HEK293 (cell line): ENCODE results near the gene PAF1.

Experiments used
- CTCF ChIA-PET: fragments of 350-600 bp; formaldehyde crosslinking; extraction: SDS; loops from one replicate; lab custom pipeline; 2021; ENCODE audit warnings: antibody characterized with exemption; lab: Yijun Ruan, JAX
- POLR2A ChIA-PET: fragments of 300-600 bp; formaldehyde crosslinking; extraction: SDS; loops from one replicate; lab custom pipeline; 2020; ENCODE audit warnings: antibody characterized with exemption, inconsistent platforms; lab: Yijun Ruan, JAX
- H3K27ac ChIP-seq: fragments of 200-500 bp; sonication (Bioruptor generic); 2 replicates; pipeline ENCODE4 v1.5.1; 2014; ENCODE audit warnings: low read depth, low read length, control low read depth, inconsistent platforms; ENCODE audit errors: extremely low read depth
- H3K36me3 ChIP-seq, 2 experiments: fragments of 200-500 bp in 1 of 2; sonication (Bioruptor generic) in 1 of 2; 1 replicate in 1 of 2; 2 replicates in 1 of 2; pipeline ENCODE4 v1.5.1; 2014 to 2017; ENCODE audit warnings: inconsistent platforms in 2 of 2, low read length in 2 of 2; ENCODE audit not compliant: control insufficient read depth in 2 of 2, insufficient read depth in 1 of 2
- H3K4me1 ChIP-seq: fragments of 200-500 bp; sonication (Bioruptor generic); 2 replicates; pipeline ENCODE4 v1.5.1; 2014; ENCODE audit warnings: mild to moderate bottlenecking, low read length, inconsistent platforms; ENCODE audit not compliant: control insufficient read depth, insufficient read depth
- H3K4me3 ChIP-seq: 2 replicates; pipeline ENCODE4 v1.5.1; 2011; ENCODE audit warnings: low read depth, mild to moderate bottlenecking, control low read depth, low read length, moderate library complexity
- H3K9me3 ChIP-seq: fragments of 200-500 bp; sonication (Bioruptor generic); 2 replicates; pipeline ENCODE4 v1.5.1; 2014; ENCODE audit warnings: low read depth, low read length, inconsistent platforms; ENCODE audit not compliant: control insufficient read depth, insufficient read depth
- BCL11A ChIP-seq: fragments of 450-650 bp; formaldehyde crosslinking; IDR thresholded peaks from 2 replicates; pipeline ENCODE4 v1.5.1; 2016; ENCODE audit warnings: low read depth, missing biosample characterization, missing genetic modification characterization
- GFI1B ChIP-seq: fragments of 450-650 bp; formaldehyde crosslinking; IDR thresholded peaks from 2 replicates; pipeline ENCODE4 v1.5.1; 2016; ENCODE audit warnings: missing biosample characterization, missing genetic modification characterization
- GLIS1 ChIP-seq: fragments of 450-650 bp; formaldehyde crosslinking; IDR thresholded peaks from 2 replicates; pipeline ENCODE4 v1.5.1; 2016; ENCODE audit warnings: missing biosample characterization, missing genetic modification characterization
- IKZF3 ChIP-seq: fragments of 450-650 bp; IDR thresholded peaks from 2 replicates; pipeline ENCODE4 v1.5.0; 2018; ENCODE audit warnings: missing biosample characterization, mild to moderate bottlenecking, missing genetic modification characterization, moderate library complexity
- KLF1 ChIP-seq: fragments of 450-650 bp; formaldehyde crosslinking; IDR thresholded peaks from 2 replicates; pipeline ENCODE4 v1.5.1; 2016; ENCODE audit warnings: missing biosample characterization, missing genetic modification characterization
- KLF8 ChIP-seq: fragments of 450-650 bp; formaldehyde crosslinking; IDR thresholded peaks from 2 replicates; pipeline ENCODE4 v1.5.1; 2016; ENCODE audit warnings: missing biosample characterization, missing genetic modification characterization
- MEIS1 ChIP-seq: sonication (generic); formaldehyde crosslinking; IDR thresholded peaks from 2 replicates; pipeline ENCODE4 v1.8.1; 2022; ENCODE audit warnings: missing genetic modification reagents, mild to moderate bottlenecking, borderline replicate concordance
- PATZ1 ChIP-seq: fragments of 450-650 bp; formaldehyde crosslinking; IDR thresholded peaks from 2 replicates; pipeline ENCODE4 v1.5.1; 2016; ENCODE audit warnings: missing biosample characterization, missing genetic modification characterization
- WT1 ChIP-seq: fragments of 450-650 bp; formaldehyde crosslinking; IDR thresholded peaks from 2 replicates; pipeline ENCODE4 v1.5.1; 2016; ENCODE audit warnings: missing biosample characterization, missing genetic modification characterization
- ZBTB26 ChIP-seq: fragments of 450-650 bp; formaldehyde crosslinking; optimal IDR thresholded peaks from 2 replicates; pipeline ENCODE3; 2016; ENCODE audit warnings: missing biosample characterization, mild to moderate bottlenecking, missing genetic modification characterization
- ZBTB44 ChIP-seq: fragments of 450-650 bp; IDR thresholded peaks from 2 replicates; pipeline ENCODE4 v1.5.1; 2018; ENCODE audit warnings: missing biosample characterization, mild to moderate bottlenecking, missing genetic modification characterization
- ZNF112 ChIP-seq: fragments of 450-650 bp; formaldehyde crosslinking; IDR thresholded peaks from 2 replicates; pipeline ENCODE4 v1.5.0; 2017; ENCODE audit warnings: missing biosample characterization, missing genetic modification characterization
- ZNF184 ChIP-seq: fragments of 450-650 bp; IDR thresholded peaks from 2 replicates; pipeline ENCODE4 v1.5.1; 2018; ENCODE audit warnings: missing biosample characterization, mild to moderate bottlenecking, missing genetic modification characterization
- ZNF202 ChIP-seq: fragments of 450-650 bp; formaldehyde crosslinking; IDR thresholded peaks from 2 replicates; pipeline ENCODE4 v1.5.1; 2016; ENCODE audit warnings: missing biosample characterization, missing genetic modification characterization, borderline replicate concordance
- ZNF214 ChIP-seq: fragments of 450-650 bp; formaldehyde crosslinking; IDR thresholded peaks from 2 replicates; pipeline ENCODE4 v1.5.1; 2017; ENCODE audit warnings: missing biosample characterization, mild to moderate bottlenecking, missing genetic modification characterization, borderline replicate concordance
- ZNF223 ChIP-seq: fragments of 450-650 bp; formaldehyde crosslinking; IDR thresholded peaks from 2 replicates; pipeline ENCODE4 v1.5.1; 2016; ENCODE audit warnings: missing biosample characterization, missing genetic modification characterization
- ZNF280C ChIP-seq: fragments of 450-650 bp; formaldehyde crosslinking; IDR thresholded peaks from 2 replicates; pipeline ENCODE4 v1.5.1; 2016; ENCODE audit warnings: missing biosample characterization, missing genetic modification characterization
- ZNF341 ChIP-seq: fragments of 450-650 bp; formaldehyde crosslinking; IDR thresholded peaks from 2 replicates; pipeline ENCODE4; 2016; ENCODE audit warnings: low read depth, missing biosample characterization, missing genetic modification characterization
- ZNF398 ChIP-seq: fragments of 450-650 bp; formaldehyde crosslinking; IDR thresholded peaks from 2 replicates; pipeline ENCODE4 v1.5.1; 2017; ENCODE audit warnings: missing biosample characterization, missing genetic modification characterization
- ZNF514 ChIP-seq: fragments of 450-650 bp; formaldehyde crosslinking; IDR thresholded peaks from 2 replicates; pipeline ENCODE4 v1.5.1; 2016; ENCODE audit warnings: missing biosample characterization, missing genetic modification characterization
- ZNF544 ChIP-seq: fragments of 450-650 bp; formaldehyde crosslinking; IDR thresholded peaks from 2 replicates; pipeline ENCODE4 v1.5.0; 2017; ENCODE audit warnings: missing biosample characterization, missing genetic modification characterization
- ZNF549 ChIP-seq: fragments of 450-650 bp; IDR thresholded peaks from 2 replicates; pipeline ENCODE4 v1.5.1; 2018; ENCODE audit warnings: missing biosample characterization, missing genetic modification characterization, mild to moderate bottlenecking, inconsistent platforms, moderate library complexity
- ZNF555 ChIP-seq: fragments of 450-650 bp; formaldehyde crosslinking; conservative IDR thresholded peaks from 2 replicates; pipeline ENCODE4 v1.5.1; 2017; ENCODE audit warnings: missing biosample characterization, mild to moderate bottlenecking, missing genetic modification characterization, inconsistent platforms
- ZNF571 ChIP-seq: fragments of 450-650 bp; formaldehyde crosslinking; IDR thresholded peaks from 2 replicates; pipeline ENCODE4 v1.5.0; 2017; ENCODE audit warnings: missing biosample characterization, missing genetic modification characterization
- ZNF610 ChIP-seq: fragments of 450-650 bp; formaldehyde crosslinking; IDR thresholded peaks from 2 replicates; pipeline ENCODE4 v1.5.1; 2016; ENCODE audit warnings: missing biosample characterization, missing genetic modification characterization, borderline replicate concordance
- ZNF629 ChIP-seq: fragments of 450-650 bp; formaldehyde crosslinking; IDR thresholded peaks from 2 replicates; pipeline ENCODE4 v1.5.1; 2017; ENCODE audit warnings: missing biosample characterization, missing genetic modification characterization
- ZNF701 ChIP-seq: fragments of 450-650 bp; formaldehyde crosslinking; IDR thresholded peaks from 2 replicates; pipeline ENCODE4 v1.5.1; 2016; ENCODE audit warnings: missing biosample characterization, missing genetic modification characterization
- ZNF785 ChIP-seq: fragments of 450-650 bp; formaldehyde crosslinking; IDR thresholded peaks from 2 replicates; pipeline ENCODE4 v1.5.1; 2016; ENCODE audit warnings: missing biosample characterization, missing genetic modification characterization

Gene PAF1

GRCh38 chr19:39398297-39398864 is 7.5 kb upstream of the PAF1 start:
- Histone ChIP-seq H3K4me1 (peaks cover 17% of the 10 kb centered on the region), H3K36me3 (peaks cover 30 to 36% of the 10 kb centered on the region in 2 experiments), H3K4me3 (no peak overlapping the region), H3K9me3 (no peaks in the 10 kb centered on the region), H3K27ac (peak overlapping the region; percentile 3; the same call in 1 of the 2 replicates)
- CTCF ChIA-PET, result interaction anchor here (0.6 to 5.1 kb wide), 54 partner anchors 9 to 996 kb away, joined by 3 to 144 read pairs (median 4); partner anchors contain the start of genes DLL3, EID2B, FAM98C and PLEKHG2
- POLR2A ChIA-PET, result interaction anchor here (0.5 to 5.7 kb wide), 13 partner anchors 9 to 190 kb away, joined by 3 to 56 read pairs (median 4); partner anchors contain the start of genes PLEKHG2, RPS16, SAMD4B and SUPT5H
- TF ChIP-seq ZBTB26 (tag by site-specific recombination), result no peak
- TF ChIP-seq ZNF629 (tag by site-specific recombination), result no peak
- TF ChIP-seq ZNF112 (tag by site-specific recombination), result no peak
- TF ChIP-seq ZNF280C (tag by site-specific recombination), result no peak
- no peak for TF ChIP-seq ZNF223 (tag by site-specific recombination)
- TF ChIP-seq IKZF3 (tag by site-specific recombination), result no peak
- TF ChIP-seq ZNF555 (tag by site-specific recombination), result no peak
- TF ChIP-seq ZNF610, result no peak
- no peak for TF ChIP-seq ZNF202 (tag by site-specific recombination)
- TF ChIP-seq ZNF514 (tag by site-specific recombination), result no peak
- no peak for TF ChIP-seq ZNF544 (tag by site-specific recombination)
- TF ChIP-seq ZNF214 (tag by site-specific recombination), result no peak
- 0 out of 2 replicates have a peak, but pooled peaks have one; percentile 18 for TF ChIP-seq PATZ1 (tag by site-specific recombination)
- TF ChIP-seq GFI1B, result no peak
- no peak for TF ChIP-seq ZNF701 (tag by site-specific recombination)
- no peak for TF ChIP-seq GLIS1
- 0 out of 2 replicates have a peak, but pooled peaks have one; percentile 9 for TF ChIP-seq ZNF785 (tag by site-specific recombination)
- no peak for TF ChIP-seq ZNF341 (tag by site-specific recombination)
- no peak for TF ChIP-seq KLF8 (tag by site-specific recombination)
- TF ChIP-seq MEIS1, result no peak
- no peak for TF ChIP-seq ZBTB44 (tag by site-specific recombination)
- no peak for TF ChIP-seq ZNF571 (tag by site-specific recombination)
- peak; percentile 80 for TF ChIP-seq KLF1 (tag by site-specific recombination)
- TF ChIP-seq WT1 (tag by site-specific recombination), result no peak
- no peak for TF ChIP-seq BCL11A
- no peak for TF ChIP-seq ZNF549 (tag by site-specific recombination)
- peak; percentile 94 for TF ChIP-seq ZNF184 (tag by site-specific recombination)
- no peak for TF ChIP-seq ZNF398 (tag by site-specific recombination)
